ENCODE measurements around the gene RFXAP.
"Not testable (repeated sequence)": the region's sequence is repeated elsewhere in the genome, so short reads cannot be mapped to it uniquely, and the experiment has no call there.

The RFXAP gene, protein sequence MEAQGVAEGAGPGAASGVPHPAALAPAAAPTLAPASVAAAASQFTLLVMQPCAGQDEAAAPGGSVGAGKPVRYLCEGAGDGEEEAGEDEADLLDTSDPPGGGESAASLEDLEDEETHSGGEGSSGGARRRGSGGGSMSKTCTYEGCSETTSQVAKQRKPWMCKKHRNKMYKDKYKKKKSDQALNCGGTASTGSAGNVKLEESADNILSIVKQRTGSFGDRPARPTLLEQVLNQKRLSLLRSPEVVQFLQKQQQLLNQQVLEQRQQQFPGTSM

GRCh38 chr13:36818804-36819738 is at the start of gene RFXAP:
TSS of gene RFXAP (plus strand) at chr13:36819222. CDS start at chr13:36819358, 136 bp downstream.
- peak; percentile 86 for DNase-seq (ENCODE audit: low read depth)

DNA sequence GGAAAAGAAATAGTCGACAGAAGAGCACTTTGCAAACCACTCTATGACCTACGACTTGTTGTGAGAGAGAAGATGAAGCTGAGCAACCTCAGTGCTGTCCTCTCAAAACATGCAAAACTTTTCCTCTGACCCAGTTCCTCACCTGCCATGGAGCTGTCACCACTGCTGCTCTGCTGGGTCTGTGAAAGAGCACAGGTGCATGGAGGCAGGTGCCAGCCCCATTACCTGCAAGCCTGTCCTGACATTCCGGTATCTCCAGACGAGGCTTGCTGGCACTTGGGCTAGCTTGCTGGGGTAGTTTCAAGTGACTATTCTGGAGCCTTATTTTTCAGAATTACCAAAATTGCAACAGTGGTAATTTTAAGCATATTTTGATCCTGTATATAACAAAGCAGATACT is 49.5 kb upstream of the RFXAP start:
- DNase-seq (ENCODE audit: low read depth) = no peak

DNA sequence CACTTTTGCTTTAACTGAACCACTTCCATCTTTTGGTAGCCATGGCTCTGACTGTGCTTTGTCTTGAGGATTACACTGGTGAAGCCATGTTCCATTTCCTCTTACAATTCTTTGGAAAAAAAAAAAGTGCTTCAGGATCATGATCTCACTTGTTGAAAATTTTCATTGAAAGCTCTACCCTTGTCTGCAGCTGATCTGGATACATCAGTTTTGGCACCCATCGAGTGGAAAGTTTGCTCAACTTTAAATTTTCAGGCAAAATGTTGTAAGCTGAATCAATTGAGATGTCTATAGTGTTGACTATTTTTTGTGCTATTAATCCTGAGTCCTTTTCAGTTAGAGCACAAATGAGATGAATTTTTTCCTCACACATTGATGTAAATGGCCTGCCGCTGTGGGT is 48.3 kb upstream of the RFXAP start:
- DNase-seq (ENCODE audit: low read depth) = no peak

GRCh38 chr13:36772853-36773252 is 46.2 kb upstream of the RFXAP start:
- no peak for DNase-seq (ENCODE audit: low read depth)

- DNase-seq (ENCODE audit: low read depth) = no peak
Measured at GRCh38 chr13:36774931-36775330, 44.1 kb upstream of the RFXAP start.

GRCh38 chr13:36776175-36776574 is 42.8 kb upstream of the RFXAP start:
- no peak for DNase-seq (ENCODE audit: low read depth)

DNA sequence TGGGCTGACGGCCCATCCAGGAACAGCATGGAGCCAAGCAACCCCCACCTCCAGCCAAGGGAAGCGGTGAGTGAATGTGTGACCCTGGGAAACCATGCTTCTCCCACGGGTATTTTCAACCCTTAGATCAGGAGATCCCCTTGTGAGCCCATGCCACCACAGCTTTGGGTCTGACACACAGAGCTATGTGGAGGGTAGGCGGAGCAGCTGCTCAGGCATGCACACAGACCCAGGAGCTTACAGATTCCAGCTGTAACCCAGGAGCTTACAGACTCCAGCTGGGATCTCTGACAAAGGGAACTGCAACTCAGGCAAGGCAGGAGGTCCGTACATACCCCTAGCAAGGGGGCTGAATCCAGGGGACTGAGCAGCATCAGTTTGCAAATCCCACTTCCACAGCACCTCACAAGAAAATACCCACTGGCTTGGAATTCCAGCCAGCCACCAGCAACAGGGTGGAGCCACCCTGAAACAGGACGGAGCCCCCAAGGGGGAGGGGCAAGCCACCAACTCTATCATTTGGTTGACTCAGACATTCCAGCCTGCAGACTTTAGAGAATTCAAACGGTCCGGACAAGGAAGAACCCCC is 40.8 kb upstream of the RFXAP start:
- DNase-seq (ENCODE audit: low read depth) = peak; percentile 53

DNA sequence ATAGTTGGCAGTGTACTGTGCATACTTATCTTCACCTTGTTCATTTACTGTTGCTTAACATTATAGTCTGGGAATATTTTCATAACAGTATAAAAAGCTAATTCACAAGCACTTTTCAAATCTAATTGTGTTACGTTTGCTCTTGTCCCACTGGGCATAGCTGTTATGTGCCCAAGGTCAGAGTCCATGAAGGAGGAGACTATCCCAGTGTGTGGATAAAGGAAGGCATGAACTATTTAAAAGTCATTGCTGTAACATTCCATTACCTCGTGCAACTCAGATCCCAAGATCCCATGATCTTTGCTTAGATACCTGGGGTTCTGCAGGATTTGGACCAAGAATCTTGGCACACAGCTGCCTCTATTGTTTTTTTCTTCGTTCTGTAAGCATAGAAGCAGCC is 35.1 kb upstream of the RFXAP start:
- DNase-seq (ENCODE audit: low read depth) = no peak

DNA sequence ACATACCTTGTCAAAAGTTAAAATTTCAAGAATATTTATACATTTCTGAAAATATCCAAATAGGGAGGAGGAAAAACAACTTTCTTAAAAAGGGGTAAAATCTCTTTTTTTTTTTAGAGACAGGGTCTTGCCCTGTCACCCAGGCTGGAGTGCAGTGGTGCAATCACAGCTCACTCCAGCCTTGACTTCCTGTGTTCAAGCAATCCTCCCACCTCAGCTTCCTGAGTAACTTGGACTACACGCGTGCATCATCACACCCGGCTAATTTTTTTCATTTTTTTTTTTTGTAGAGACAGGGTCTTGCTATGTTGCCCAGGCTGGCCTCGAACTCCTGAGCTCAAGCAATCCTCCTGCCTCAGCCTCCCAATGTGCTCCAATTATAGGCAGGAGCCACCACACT is 32.8 kb upstream of the RFXAP start:
- DNase-seq (ENCODE audit: low read depth) = not testable (repeated sequence)

- no peak for DNase-seq (ENCODE audit: low read depth)
Measured at GRCh38 chr13:36787181-36787580, 31.8 kb upstream of the RFXAP start.

GRCh38 chr13:36788276-36788675 is 30.7 kb upstream of the RFXAP start:
- peak; percentile 59 for DNase-seq (ENCODE audit: low read depth)

DNA sequence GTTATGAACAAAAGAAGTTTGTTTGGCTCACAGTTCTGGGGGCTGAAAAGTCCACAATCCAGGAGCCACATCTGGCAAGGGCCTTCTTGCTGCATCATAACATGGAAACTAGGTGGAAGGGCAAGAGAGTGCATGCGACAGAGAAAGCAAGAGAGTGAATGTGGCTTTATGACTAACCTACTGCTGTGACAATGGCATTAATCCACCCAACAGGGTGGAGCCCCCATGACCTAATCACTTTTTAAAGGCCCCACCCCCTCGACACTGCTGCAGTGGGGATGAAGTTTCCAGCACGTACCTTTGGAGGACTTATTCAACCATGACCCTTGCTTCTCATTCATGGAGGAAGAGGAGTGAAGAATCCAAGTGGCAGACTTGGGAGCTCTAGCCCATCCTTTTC is 30.0 kb upstream of the RFXAP start:
- no peak for DNase-seq (ENCODE audit: low read depth)

DNA sequence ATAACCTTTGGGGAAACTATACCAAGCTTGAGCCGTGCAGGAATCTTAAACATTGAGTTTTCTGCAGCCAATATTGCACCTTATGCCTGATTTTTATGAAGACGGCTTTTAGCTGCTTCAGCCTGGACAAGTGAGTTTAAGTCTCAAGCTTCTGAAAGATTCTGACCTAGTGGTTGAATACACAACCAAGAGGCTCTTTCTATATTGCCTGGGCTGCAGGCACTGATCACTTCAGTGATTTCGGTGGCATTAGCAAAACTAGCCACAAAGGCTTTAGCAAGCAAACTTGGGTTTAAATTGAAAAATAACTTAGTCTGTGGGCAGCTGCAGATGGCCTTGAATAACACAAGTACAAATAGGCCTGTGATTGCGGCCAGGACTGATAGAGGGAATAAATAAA is 29.3 kb upstream of the RFXAP start:
- no peak for DNase-seq (ENCODE audit: low read depth)

DNA sequence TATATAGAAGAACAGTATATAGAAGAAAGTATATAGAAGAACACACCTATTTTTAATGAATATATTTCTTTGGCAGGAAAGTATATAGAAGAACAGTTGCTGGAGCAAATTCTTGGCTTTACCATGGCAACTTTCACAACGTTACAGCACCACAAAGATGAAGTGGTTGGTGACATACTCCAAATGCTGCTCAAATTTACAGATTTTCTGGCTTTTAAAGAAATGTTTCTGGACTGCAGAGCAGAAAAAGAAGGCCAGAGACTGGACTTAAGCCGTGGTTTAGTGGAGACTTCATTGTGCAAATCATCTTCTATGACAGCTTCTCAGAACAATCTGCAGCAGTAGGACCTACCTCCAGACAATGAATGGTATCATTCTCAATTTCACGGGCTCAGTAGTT is 24.3 kb upstream of the RFXAP start:
- DNase-seq (ENCODE audit: low read depth) = no peak

DNA sequence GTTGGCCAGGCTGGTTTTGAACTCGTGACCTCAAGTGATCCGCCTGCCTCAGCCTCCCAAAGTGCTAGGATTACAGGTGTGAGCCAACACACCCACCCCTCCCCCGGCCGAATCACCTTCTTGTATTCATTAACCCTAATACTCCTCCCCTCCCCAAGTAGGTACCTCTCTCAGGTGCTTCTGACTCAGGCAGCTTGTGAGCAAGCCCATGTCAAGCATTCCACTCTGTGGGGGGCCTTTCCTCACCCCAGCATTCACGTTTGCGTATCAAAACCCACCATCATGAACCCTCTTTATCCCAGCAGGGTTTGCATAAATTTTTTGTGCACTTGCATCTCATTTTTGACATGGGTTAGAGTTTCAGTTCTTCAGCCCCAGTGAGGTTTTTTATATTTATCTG is 23.6 kb upstream of the RFXAP start:
- DNase-seq (ENCODE audit: low read depth) = no peak

- no peak for DNase-seq (ENCODE audit: low read depth)
Measured at GRCh38 chr13:36796052-36796451, 23.0 kb upstream of the RFXAP start.

GRCh38 chr13:36801035-36801434 is 18.0 kb upstream of the RFXAP start:
- DNase-seq (ENCODE audit: low read depth) = no peak

DNA sequence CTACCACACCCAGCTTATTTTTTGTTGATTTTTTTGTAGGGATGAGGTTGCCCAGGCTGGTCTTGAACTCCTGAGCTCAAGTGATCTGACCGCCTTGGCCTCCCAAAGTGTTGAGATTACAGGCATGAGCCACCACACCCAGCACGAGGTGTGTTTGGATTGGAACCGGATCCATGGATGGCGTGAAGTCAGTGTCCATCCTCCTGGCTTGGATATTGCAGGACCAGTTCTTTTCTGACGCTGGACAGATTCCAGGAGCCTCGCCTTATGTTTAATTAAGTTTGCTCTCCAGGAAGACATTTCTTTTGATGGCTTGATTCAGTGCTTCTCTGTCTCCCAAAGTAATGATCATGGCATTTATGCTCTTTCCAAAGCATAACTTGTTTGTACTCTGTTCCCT is 14.4 kb upstream of the RFXAP start:
- no peak for DNase-seq (ENCODE audit: low read depth)

DNA sequence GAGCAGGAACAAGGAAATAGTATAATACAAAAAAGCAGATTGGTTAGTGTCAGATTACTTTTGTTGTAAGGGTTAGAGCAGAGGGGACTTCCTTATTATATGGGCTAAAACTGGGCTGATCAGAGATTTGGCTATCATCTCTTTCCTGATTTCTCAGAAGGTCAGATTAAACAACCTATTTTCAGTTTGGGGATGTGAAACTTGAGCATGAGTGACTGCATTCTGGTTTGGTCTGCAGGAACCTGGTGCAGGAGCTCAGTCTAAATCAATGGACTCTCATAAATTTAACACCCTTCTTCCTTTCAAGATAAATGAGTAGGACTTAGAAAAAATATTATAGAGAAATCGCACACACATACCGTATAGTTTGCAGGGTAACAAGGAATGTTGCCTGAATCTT is 12.9 kb upstream of the RFXAP start:
- DNase-seq (ENCODE audit: low read depth) = no peak

- DNase-seq (ENCODE audit: low read depth) = no peak
Measured at GRCh38 chr13:36807616-36808015, 11.4 kb upstream of the RFXAP start.

GRCh38 chr13:36813225-36813624 is 5.8 kb upstream of the RFXAP start:
- no peak for DNase-seq (ENCODE audit: low read depth)

DNA sequence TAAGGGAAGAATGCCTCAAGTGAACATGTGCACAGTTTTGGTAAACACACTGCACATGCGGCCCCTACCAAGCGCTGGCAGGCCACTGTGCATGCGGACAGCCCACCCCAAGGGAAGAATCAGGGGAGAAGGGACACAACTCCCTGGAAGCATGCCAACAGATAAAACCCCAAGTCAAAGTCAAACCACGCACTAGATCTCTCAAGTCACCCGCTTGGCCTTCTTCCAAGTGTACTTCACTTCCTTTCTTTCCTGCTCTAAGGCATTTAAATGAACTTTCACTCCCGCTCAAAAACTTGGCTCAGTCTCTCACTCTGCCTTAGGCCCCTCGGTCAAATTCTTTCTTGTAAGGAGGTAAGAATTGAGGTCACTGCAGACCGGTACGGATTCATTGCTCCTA is 4.6 kb upstream of the RFXAP start:
- peak; percentile 4 for DNase-seq (ENCODE audit: low read depth)

GRCh38 chr13:36815062-36815461 is 4.0 kb upstream of the RFXAP start:
- DNase-seq (ENCODE audit: low read depth) = peak; percentile 15

Data from EH (cell line).